RWPE2 (cell line): Measurements from ENCODE around the gene RTL1.

Experiments
- ATAC-seq: fragments of 200-7000 bp; cut with Tn5 transposase; 3 replicates; pipeline ENCODE4 v1.9.1; 2021; ENCODE audit warnings: low read depth
- DNase-seq: peaks from one replicate; pipeline ENCODE4 v3.0.0-alpha.2; 2020; ENCODE audit warnings: low spot score
- H3K27ac ChIP-seq: fragments of 450-650 bp; 2 replicates; pipeline ENCODE4 v1.5.1; 2017; ENCODE audit warnings: mild to moderate bottlenecking; ENCODE audit not compliant: poor library complexity, severe bottlenecking
- H3K27me3 ChIP-seq: fragments of 250-450 bp; sonication (Bioruptor Pico); 2 replicates; pipeline ENCODE4 v1.5.1; 2021; ENCODE audit warnings: mild to moderate bottlenecking, moderate library complexity; ENCODE audit not compliant: insufficient read depth, poor library complexity, severe bottlenecking
- H3K36me3 ChIP-seq: fragments of 250-450 bp; sonication (Bioruptor Pico); 2 replicates; pipeline ENCODE4 v1.5.1; 2020; ENCODE audit warnings: low read depth, mild to moderate bottlenecking, moderate library complexity
- H3K4me1 ChIP-seq: fragments of 250-450 bp; sonication (Bioruptor Pico); 2 replicates; pipeline ENCODE4 v1.5.1; 2021; ENCODE audit warnings: mild to moderate bottlenecking, moderate library complexity; ENCODE audit not compliant: insufficient read depth, poor library complexity, severe bottlenecking
- H3K4me3 ChIP-seq: fragments of 250-450 bp; sonication (Bioruptor Pico); 2 replicates; pipeline ENCODE4 v1.5.1; 2021; ENCODE audit warnings: mild to moderate bottlenecking, moderate library complexity; ENCODE audit not compliant: severe bottlenecking
- H3K9me3 ChIP-seq: fragments of 250-450 bp; sonication (Bioruptor Pico); 2 replicates; pipeline ENCODE4 v1.5.1; 2021; ENCODE audit warnings: mild to moderate bottlenecking, moderate library complexity; ENCODE audit not compliant: severe bottlenecking
- CTCF ChIP-seq: fragments of 450-650 bp; IDR thresholded peaks from one replicate; pipeline ENCODE4 v1.5.1; 2017; ENCODE audit warnings: mild to moderate bottlenecking, moderate library complexity; ENCODE audit not compliant: poor library complexity, severe bottlenecking

The RTL1 gene

GRCh38 chr14:100875861-100876590 is 27.5 kb downstream of the RTL1 start:
- H3K36me3 ChIP-seq: no peaks in the 10 kb centered on the region
- no peaks in the 10 kb centered on the region for H3K4me1 ChIP-seq
- no peak overlapping the region for H3K4me3 ChIP-seq
- H3K27me3 ChIP-seq: no peaks in the 10 kb centered on the region
- H3K27ac ChIP-seq: no peak overlapping the region
- TF ChIP-seq CTCF: no peak
- no peaks in the 10 kb centered on the region for H3K9me3 ChIP-seq
- DNase-seq: peak; percentile 55
- ATAC-seq: no peak

- Histone ChIP-seq H3K27me3 (no peaks in the 10 kb centered on the region), H3K36me3 (no peaks in the 10 kb centered on the region), H3K27ac (no peak overlapping the region), H3K4me3 (no peak overlapping the region), H3K4me1 (no peaks in the 10 kb centered on the region), H3K9me3 (no peaks in the 10 kb centered on the region)
- ATAC-seq (no peak), DNase-seq (peak; percentile 42)
- no peak for TF ChIP-seq CTCF
Measured at GRCh38 chr14:100875126-100875525, 28.4 kb downstream of the RTL1 start.

- no peaks in the 10 kb centered on the region for H3K9me3 ChIP-seq
- H3K4me3 ChIP-seq: no peak overlapping the region
- DNase-seq (peak; percentile 55), ATAC-seq (no peak)
- H3K36me3 ChIP-seq: no peaks in the 10 kb centered on the region
- H3K27ac ChIP-seq: no peak overlapping the region
- TF ChIP-seq CTCF: no peak
- H3K27me3 ChIP-seq: no peaks in the 10 kb centered on the region
- H3K4me1 ChIP-seq: no peaks in the 10 kb centered on the region
Measured at GRCh38 chr14:100874411-100875091, 29.0 kb downstream of the RTL1 start.

- Histone ChIP-seq H3K27ac (no peak overlapping the region), H3K4me1 (no peaks in the 10 kb centered on the region), H3K36me3 (no peaks in the 10 kb centered on the region), H3K4me3 (no peak overlapping the region), H3K9me3 (no peaks in the 10 kb centered on the region), H3K27me3 (no peaks in the 10 kb centered on the region)
- DNase-seq (no peak), ATAC-seq (no peak)
- no peak for TF ChIP-seq CTCF
Measured at GRCh38 chr14:100874051-100874410, 29.5 kb downstream of the RTL1 start.

GRCh38 chr14:100873096-100873482 is 30.4 kb downstream of the RTL1 start:
- no peaks in the 10 kb centered on the region for H3K4me1 ChIP-seq
- H3K9me3 ChIP-seq: no peaks in the 10 kb centered on the region
- H3K36me3 ChIP-seq: no peaks in the 10 kb centered on the region
- ATAC-seq (no peak), DNase-seq (peak; percentile 49)
- H3K27me3 ChIP-seq: no peaks in the 10 kb centered on the region
- H3K4me3 ChIP-seq: no peak overlapping the region
- TF ChIP-seq CTCF: no peak
- H3K27ac ChIP-seq: no peak overlapping the region
